Measurements from ENCODE around the gene BRD4. TPM values are rescaled to one million over a fixed set of nuclear protein-coding genes. Genes with fewer than 3 reads are reported as not detected.

Gene BRD4
- total and polyA plus RNA-seq, 2 of the 13 experiments (the other 11 are each of a cell fraction or from before 2014, with no cell fraction given) = 10.5 to 11.4 TPM

GRCh38 chr19:15196360-15197005 is 135.9 kb downstream of the BRD4 start (continued):
- no peak for TF ChIP-seq ZHX2 (IDR thresholded peaks at IDR 0.05; ENCODE audit: low read depth)
- TF ChIP-seq ZHX2 (CRISPR knock-in tag; IDR thresholded peaks at IDR 0.05; ENCODE audit: borderline replicate concordance) = no peak
- peak; percentile 85 for TF ChIP-seq ZNF629 (CRISPR knock-in tag; conservative IDR thresholded peaks at IDR 0.05)
- TF ChIP-seq SRSF1 (optimal IDR thresholded peaks at IDR 0.05; ENCODE audit: low read depth, low read length) = no peak
